B cell (primary cell): Measurements from ENCODE around the gene PHLPP1. TPM values are rescaled to one million over a fixed set of nuclear protein-coding genes. Genes with fewer than 3 reads are reported as not detected.

Source experiments
- ATAC-seq: fragments of 200-7000 bp; cut with Tn5 transposase; one replicate; pipeline ENCODE4 v1.10.0; 2021; ENCODE audit warnings: low read depth, mild to moderate bottlenecking, moderate number of reproducible peaks, moderate library complexity
- CTCF ChIA-PET: fragments of 350-600 bp; sonication (Branson Sonifier 250); formaldehyde crosslinking; loops from one replicate; lab custom pipeline; 2021; ENCODE audit warnings: antibody characterized with exemption, inconsistent platforms; lab: Charles Lee
- POLR2A ChIA-PET: fragments of 350-600 bp; sonication (Branson Sonifier 250); formaldehyde crosslinking; loops from one replicate; lab custom pipeline; 2021; ENCODE audit warnings: antibody characterized with exemption; lab: Charles Lee
- DNase-seq: peaks from one replicate; pipeline ENCODE4 v3.0.0; 2013
- H2AFZ ChIP-seq: 2 replicates; pipeline ENCODE4 v1.6.1; 2012; ENCODE audit warnings: mild to moderate bottlenecking, low read depth, low read length; ENCODE audit not compliant: insufficient read depth, poor library complexity, severe bottlenecking
- H3K27ac ChIP-seq, 2 donors: 1 replicate in 1 of 2; 2 replicates in 1 of 2; pipeline ENCODE4 v1.5.1; 2012 to 2013; ENCODE audit warnings: low read length in 2 of 2, mild to moderate bottlenecking in 2 of 2, moderate library complexity in 1 of 2
- H3K27me3 ChIP-seq, 4 experiments: fragments of 200-600 bp in 1 of 4; sonication (generic) in 1 of 4; replicated peaks in 1 of 4; 1 replicate in 2 of 4; 2 replicates in 2 of 4; pipeline versions ENCODE4 v1.6.1 to v1.7.0; 2013 to 2016; ENCODE audit warnings: low read length in 3 of 4, mild to moderate bottlenecking in 2 of 4, mixed read lengths in 1 of 4, moderate library complexity in 1 of 4; ENCODE audit not compliant: insufficient read depth in 4 of 4, control insufficient read depth in 3 of 4; ENCODE audit errors: control extremely low read depth in 1 of 4
- H3K36me3 ChIP-seq, 2 experiments: replicated peaks in 1 of 2; 1 replicate in 1 of 2; 2 replicates in 1 of 2; pipeline versions ENCODE4 v1.6.1 to v1.7.1; 2013; ENCODE audit warnings: low read length in 1 of 2; ENCODE audit not compliant: insufficient read depth in 2 of 2, control insufficient read depth in 1 of 2; ENCODE audit errors: control extremely low read depth in 1 of 2, extremely low read depth in 1 of 2
- H3K4me1 ChIP-seq, 2 donors: fragments of 200-600 bp in 1 of 2; sonication (generic) in 1 of 2; 1 replicate in 1 of 2; 2 replicates in 1 of 2; pipeline versions ENCODE4 v1.5.1 to v1.6.1; 2013 to 2017; ENCODE audit warnings: low read length in 2 of 2; ENCODE audit not compliant: control insufficient read depth in 2 of 2, insufficient read depth in 2 of 2
- H3K4me2 ChIP-seq: replicated peaks from 2 replicates; pipeline ENCODE3; 2012; ENCODE audit warnings: mild to moderate bottlenecking, low read depth, low read length; ENCODE audit not compliant: poor library complexity, severe bottlenecking
- H3K4me3 ChIP-seq, 5 experiments: fragments of 200-600 bp in 1 of 5; sonication (generic) in 1 of 5; 1 replicate in 3 of 5; 2 replicates in 2 of 5; pipeline versions ENCODE4 v1.5.1 to v1.7.0; 2011 to 2016; ENCODE audit warnings: low read length in 4 of 5, mild to moderate bottlenecking in 4 of 5, low read depth in 2 of 5, control low read depth in 1 of 5, moderate library complexity in 1 of 5; ENCODE audit not compliant: insufficient read depth in 1 of 5; ENCODE audit errors: control extremely low read depth in 1 of 5, extremely low read depth in 1 of 5
- H3K79me2 ChIP-seq: fragments of 200-600 bp; sonication (generic); one replicate; pipeline ENCODE4 v1.6.0; 2016; ENCODE audit warnings: low read length; ENCODE audit not compliant: control insufficient read depth, insufficient read depth
- H3K9ac ChIP-seq: fragments of 200-600 bp; sonication (generic); 2 replicates; pipeline ENCODE4 v1.6.1; 2017; ENCODE audit warnings: mild to moderate bottlenecking, low read length, moderate library complexity
- H3K9me3 ChIP-seq, 3 donors: one replicate each; pipeline versions ENCODE4 v1.6.1 to v1.7.1; 2013; ENCODE audit warnings: low read length in 2 of 3; ENCODE audit not compliant: control insufficient read depth in 2 of 3, insufficient read depth in 1 of 3; ENCODE audit errors: control extremely low read depth in 1 of 3
- H4K20me1 ChIP-seq: 2 replicates; pipeline ENCODE4 v1.6.0; 2012; ENCODE audit warnings: mild to moderate bottlenecking, low read length; ENCODE audit not compliant: insufficient read depth, control insufficient read depth, poor library complexity, severe bottlenecking
- H3K27ac Mint-ChIP-seq: one replicate; pipeline ENCODE4 v1.8.0; 2021; ENCODE audit warnings: mixed read lengths
- H3K27me3 Mint-ChIP-seq: one replicate; pipeline ENCODE4 v1.8.0; 2021; ENCODE audit warnings: mixed read lengths
- H3K4me1 Mint-ChIP-seq: one replicate; pipeline ENCODE4 v1.8.0; 2021; ENCODE audit warnings: mixed read lengths
- H3K4me3 Mint-ChIP-seq: one replicate; pipeline ENCODE4 v1.8.0; 2021; ENCODE audit warnings: mixed read lengths
- H3K9me3 Mint-ChIP-seq: one replicate; pipeline ENCODE4 v1.8.0; 2022; ENCODE audit warnings: mixed read lengths; ENCODE audit not compliant: insufficient read depth
- CTCF ChIP-seq: fragments of 200-600 bp; IDR thresholded peaks from one replicate; pipeline ENCODE4 v1.8.0; 2022; ENCODE audit warnings: antibody characterized with exemption, mild to moderate bottlenecking
- EZH2 ChIP-seq: IDR thresholded peaks from 2 replicates; pipeline ENCODE4 v1.6.1; 2012; ENCODE audit warnings: borderline replicate concordance, low read depth, mild to moderate bottlenecking, moderate library complexity, low read length; ENCODE audit not compliant: insufficient read depth, poor library complexity, severe bottlenecking
- WGBS: methylation state at CpG from one replicate; pipeline ENCODE4 v1.1.5; 2013; ENCODE audit warnings: missing lambda C conversion rate; ENCODE audit not compliant: insufficient coverage; 5-methylcytosine and 5-hydroxymethylcytosine counted together
- intact Hi-C: fragments of 100-400 bp; cut with micrococcal nuclease; formaldehyde crosslinking; loops from one replicate; pipeline ENCODE4 v1.10.0; 2022
- polyA plus RNA-seq: library from polyadenylated mRNA; depleted of rRNA; stranded (reverse); fragments of >200 nt; gene quantifications from 2 replicates; pipeline ENCODE4 v1.2.3, GENCODE V29; 2012
- total RNA-seq, 2 donors: library from RNA; stranded (reverse); fragments of 120-200 nt in 1 of 2; gene quantifications; 1 replicate in 1 of 2; 2 replicates in 1 of 2; pipeline versions ENCODE4 v1.2.3 to v1.2.4, GENCODE V29; 2013 to 2022

PHLPP1 gene
- total and polyA plus RNA-seq, 2 donors (not counting 1 experiment from before 2014, with no cell fraction given), result 3.0 to 20.7 TPM

GRCh38 chr18:62973689-62974088 lies 258.3 kb downstream of the PHLPP1 start:
- DNase-seq (no peak), ATAC-seq (no peak)
- Histone ChIP-seq H3K4me1 (no peaks in the 10 kb centered on the region), H3K79me2 (no peaks in the 10 kb centered on the region), H3K4me2 (no peak overlapping the region), H3K9ac (no peak overlapping the region), H3K9me3 (no peaks in the 10 kb centered on the region), H3K27ac (no peak overlapping the region), H2AFZ (no peak overlapping the region), H3K27me3 (no peaks in the 10 kb centered on the region), H3K36me3 (peaks cover 2 to 15% of the 10 kb centered on the region in 2 experiments), H4K20me1 (no peaks in the 10 kb centered on the region), H3K4me3 (no peak overlapping the region)
- H3K4me3 Mint-ChIP-seq, result no peak overlapping the region
- H3K4me1 Mint-ChIP-seq, result no peaks in the 10 kb centered on the region
- no peak for TF ChIP-seq EZH2
- no peak for TF ChIP-seq CTCF
- intact Hi-C loops, result no loop called here
- WGBS, result 100% methylated on average over 1 of the region's 1 CpG
- peaks cover 2% of the 10 kb centered on the region for H3K9me3 Mint-ChIP-seq
- H3K27me3 Mint-ChIP-seq, result no peaks in the 10 kb centered on the region
- POLR2A ChIA-PET, result no interaction called here
- no peak overlapping the region for H3K27ac Mint-ChIP-seq
- CTCF ChIA-PET, result interaction anchor here (1.3 kb wide), 1 partner anchor 9 kb away, joined by 8 read pairs; no protein-coding TSS in a partner anchor

- Mint-ChIP-seq H3K9me3 (peaks cover 2% of the 10 kb centered on the region), H3K4me1 (no peaks in the 10 kb centered on the region), H3K27ac (no peak overlapping the region), H3K27me3 (no peaks in the 10 kb centered on the region), H3K4me3 (no peak overlapping the region)
- H3K27me3 ChIP-seq, result no peaks in the 10 kb centered on the region
- H3K36me3 ChIP-seq, result peaks cover 2 to 15% of the 10 kb centered on the region in 2 experiments
- H2AFZ ChIP-seq, result no peak overlapping the region
- ChIA-PET CTCF (no interaction called here), POLR2A (no interaction called here)
- no peaks in the 10 kb centered on the region for H3K9me3 ChIP-seq
- no peak for TF ChIP-seq EZH2
- TF ChIP-seq CTCF, result no peak
- H3K4me3 ChIP-seq, result no peak overlapping the region
- H3K79me2 ChIP-seq, result no peaks in the 10 kb centered on the region
- H3K27ac ChIP-seq, result no peak overlapping the region
- DNase-seq (no peak), ATAC-seq (no peak)
- intact Hi-C loops, result no loop called here
- H3K4me1 ChIP-seq, result no peaks in the 10 kb centered on the region
- H3K4me2 ChIP-seq, result no peak overlapping the region
- 93% methylated on average over 2 of the region's 3 CpGs for WGBS
- H4K20me1 ChIP-seq, result no peaks in the 10 kb centered on the region
- no peak overlapping the region for H3K9ac ChIP-seq
Measured at GRCh38 chr18:62974388-62974787, 259.0 kb downstream of the PHLPP1 start.
